OCI-LY1 (cell line): ENCODE measurements around the gene C20orf173.

Source experiments
- H2AFZ ChIP-seq: fragments of 200-600 bp; sonication (generic), shearing (Covaris generic); 2 replicates; pipeline ENCODE4 v1.6.0; 2014; ENCODE audit warnings: antibody characterized with exemption, mild to moderate bottlenecking, low read length
- H3F3A ChIP-seq: fragments of 200-600 bp; sonication (generic), shearing (Covaris generic); 2 replicates; pipeline ENCODE4 v1.6.0; 2014; ENCODE audit warnings: mild to moderate bottlenecking, antibody characterized with exemption, low read length, moderate library complexity; ENCODE audit not compliant: insufficient read depth
- H3K27ac ChIP-seq: fragments of 200-600 bp; sonication (generic); 2 replicates; pipeline ENCODE4 v1.5.1; 2014; ENCODE audit warnings: low read length, mixed run types, mild to moderate bottlenecking, low read depth; ENCODE audit not compliant: poor library complexity, severe bottlenecking
- H3K27me3 ChIP-seq: fragments of 200-600 bp; sonication (generic); 2 replicates; pipeline ENCODE4 v1.6.0; 2014; ENCODE audit warnings: antibody characterized with exemption, mild to moderate bottlenecking, low read length, moderate library complexity; ENCODE audit not compliant: insufficient read depth
- H3K36me3 ChIP-seq: fragments of 200-600 bp; sonication (generic); 2 replicates; pipeline ENCODE4 v1.6.1; 2014; ENCODE audit warnings: mild to moderate bottlenecking, antibody characterized with exemption, low read length, moderate library complexity, mixed read lengths; ENCODE audit not compliant: insufficient read depth
- H3K4me1 ChIP-seq: fragments of 200-600 bp; sonication (generic); 2 replicates; pipeline ENCODE4 v1.5.1; 2014; ENCODE audit warnings: mild to moderate bottlenecking, low read length, moderate library complexity; ENCODE audit not compliant: insufficient read depth, severe bottlenecking
- H3K4me2 ChIP-seq: fragments of 200-600 bp; sonication (generic), shearing (Covaris generic); 2 replicates; pipeline ENCODE4 v1.6.1; 2014; ENCODE audit warnings: low read length
- H3K4me3 ChIP-seq: fragments of 200-600 bp; sonication (generic); 2 replicates; pipeline ENCODE4 v1.5.1; 2014; ENCODE audit warnings: low read length, low read depth, mild to moderate bottlenecking, mixed read lengths; ENCODE audit not compliant: poor library complexity, severe bottlenecking
- H3K79me2 ChIP-seq: fragments of 200-600 bp; shearing (Covaris generic); 2 replicates; pipeline ENCODE4 v1.6.1; 2016; ENCODE audit warnings: mixed run types, low read length, mixed read lengths; ENCODE audit not compliant: insufficient read depth
- H3K9ac ChIP-seq: fragments of 200-600 bp; sonication (generic), shearing (Covaris generic); 2 replicates; pipeline ENCODE4 v1.6.1; 2014; ENCODE audit warnings: mild to moderate bottlenecking, low read length, mixed read lengths
- H3K9me2 ChIP-seq: fragments of 200-600 bp; sonication (generic), shearing (Covaris generic); 2 replicates; pipeline ENCODE4 v1.6.1; 2014; ENCODE audit warnings: low read depth, mild to moderate bottlenecking, low read length, mixed read lengths
- H3K9me3 ChIP-seq: fragments of 200-600 bp; shearing (Covaris generic); 2 replicates; pipeline ENCODE4 v1.6.1; 2014; ENCODE audit warnings: low read length, mixed read lengths
- H4K20me1 ChIP-seq: fragments of 200-600 bp; sonication (generic), shearing (Covaris generic); 2 replicates; pipeline ENCODE4 v1.6.0; 2016; ENCODE audit warnings: mild to moderate bottlenecking, low read length; ENCODE audit not compliant: insufficient read depth
- EZH2 ChIP-seq: fragments of 200-600 bp; sonication (generic), shearing (Covaris generic); IDR thresholded peaks from 2 replicates; pipeline ENCODE4 v1.8.0; 2017; ENCODE audit warnings: borderline replicate concordance, mixed run types, mild to moderate bottlenecking, antibody characterized with exemption, low read length, moderate library complexity, mixed read lengths
- TF ChIP-seq, protein P1 (sequence below): fragments of 200-600 bp; sonication (generic), shearing (Covaris generic); IDR thresholded peaks from 2 replicates; pipeline ENCODE4 v1.5.1; 2017; ENCODE audit warnings: mild to moderate bottlenecking, antibody characterized with exemption, low read length, moderate library complexity, mixed read lengths

The C20orf173 gene

DNA sequence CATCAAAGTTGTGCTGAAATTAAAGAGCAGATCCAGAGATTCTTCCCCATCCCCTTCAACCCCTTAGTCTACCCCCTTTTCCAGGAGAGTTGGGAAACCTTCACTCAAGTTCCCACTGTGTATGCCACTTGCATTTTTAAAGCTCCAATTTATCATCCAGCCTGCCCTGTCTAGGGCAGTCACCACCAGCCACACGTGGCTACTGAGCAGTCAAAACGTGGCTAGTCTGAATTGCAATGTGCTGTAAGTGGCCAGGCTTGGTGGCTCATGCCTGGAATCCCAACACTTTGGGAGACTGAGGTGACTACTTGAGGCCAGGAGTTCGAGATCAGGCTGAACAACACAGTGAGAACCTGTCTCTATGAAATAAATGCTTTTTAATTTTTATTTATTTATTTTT is 47.4 kb upstream of the C20orf173 start:
- no peak overlapping the region for H3K4me3 ChIP-seq

DNA sequence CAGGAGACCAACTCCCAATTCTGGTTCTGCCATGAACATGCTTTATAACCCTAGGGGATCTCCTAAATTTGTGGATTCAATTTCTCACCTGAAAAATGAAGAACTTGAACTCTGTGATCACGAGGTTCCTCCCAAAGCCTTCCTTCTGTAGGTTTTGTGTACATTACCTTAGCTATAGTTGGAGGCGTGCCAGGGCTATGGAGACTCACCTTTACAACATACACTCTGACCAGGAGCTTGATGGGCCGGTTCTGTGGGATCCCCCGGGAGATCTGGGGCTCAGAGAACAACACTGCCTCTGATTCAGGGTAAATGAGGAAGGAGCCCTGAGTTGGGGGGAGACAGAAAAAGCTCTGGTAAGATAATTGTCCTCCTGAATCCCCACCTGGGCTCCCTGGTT is 46.5 kb upstream of the C20orf173 start:
- H3K36me3 ChIP-seq: no peaks in the 10 kb centered on the region; the same call in 1 of the 2 replicates
- H3K4me1 ChIP-seq: no peaks in the 10 kb centered on the region
- H3K9ac ChIP-seq: no peak overlapping the region
- H3F3A ChIP-seq: no peaks in the 10 kb centered on the region
- H3K9me2 ChIP-seq: no peaks in the 10 kb centered on the region
- H3K27ac ChIP-seq: no peak overlapping the region
- H3K4me2 ChIP-seq: no peak overlapping the region
- H3K9me3 ChIP-seq: no peaks in the 10 kb centered on the region
- no peaks in the 10 kb centered on the region for H3K79me2 ChIP-seq
- TF ChIP-seq EZH2: no peak
- TF ChIP-seq, protein P1, sequence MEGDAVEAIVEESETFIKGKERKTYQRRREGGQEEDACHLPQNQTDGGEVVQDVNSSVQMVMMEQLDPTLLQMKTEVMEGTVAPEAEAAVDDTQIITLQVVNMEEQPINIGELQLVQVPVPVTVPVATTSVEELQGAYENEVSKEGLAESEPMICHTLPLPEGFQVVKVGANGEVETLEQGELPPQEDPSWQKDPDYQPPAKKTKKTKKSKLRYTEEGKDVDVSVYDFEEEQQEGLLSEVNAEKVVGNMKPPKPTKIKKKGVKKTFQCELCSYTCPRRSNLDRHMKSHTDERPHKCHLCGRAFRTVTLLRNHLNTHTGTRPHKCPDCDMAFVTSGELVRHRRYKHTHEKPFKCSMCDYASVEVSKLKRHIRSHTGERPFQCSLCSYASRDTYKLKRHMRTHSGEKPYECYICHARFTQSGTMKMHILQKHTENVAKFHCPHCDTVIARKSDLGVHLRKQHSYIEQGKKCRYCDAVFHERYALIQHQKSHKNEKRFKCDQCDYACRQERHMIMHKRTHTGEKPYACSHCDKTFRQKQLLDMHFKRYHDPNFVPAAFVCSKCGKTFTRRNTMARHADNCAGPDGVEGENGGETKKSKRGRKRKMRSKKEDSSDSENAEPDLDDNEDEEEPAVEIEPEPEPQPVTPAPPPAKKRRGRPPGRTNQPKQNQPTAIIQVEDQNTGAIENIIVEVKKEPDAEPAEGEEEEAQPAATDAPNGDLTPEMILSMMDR: no peak
- H3K4me3 ChIP-seq: no peak overlapping the region
- H4K20me1 ChIP-seq: no peaks in the 10 kb centered on the region
- no peaks in the 10 kb centered on the region for H3K27me3 ChIP-seq
- no peak overlapping the region for H2AFZ ChIP-seq

More for the DNA sequence above, 47.4 kb upstream of the C20orf173 start:
- Histone ChIP-seq H3K4me1 (no peaks in the 10 kb centered on the region), H3K9me2 (no peaks in the 10 kb centered on the region), H3K9ac (no peak overlapping the region), H3K36me3 (no peaks in the 10 kb centered on the region; the same call in 1 of the 2 replicates), H3K79me2 (no peaks in the 10 kb centered on the region), H4K20me1 (no peaks in the 10 kb centered on the region), H3K9me3 (no peaks in the 10 kb centered on the region), H3K27me3 (no peaks in the 10 kb centered on the region), H3K27ac (no peak overlapping the region), H3F3A (no peaks in the 10 kb centered on the region), H3K4me2 (no peak overlapping the region), H2AFZ (no peak overlapping the region)
- TF ChIP-seq, protein P1: no peak
- TF ChIP-seq EZH2: no peak

DNA sequence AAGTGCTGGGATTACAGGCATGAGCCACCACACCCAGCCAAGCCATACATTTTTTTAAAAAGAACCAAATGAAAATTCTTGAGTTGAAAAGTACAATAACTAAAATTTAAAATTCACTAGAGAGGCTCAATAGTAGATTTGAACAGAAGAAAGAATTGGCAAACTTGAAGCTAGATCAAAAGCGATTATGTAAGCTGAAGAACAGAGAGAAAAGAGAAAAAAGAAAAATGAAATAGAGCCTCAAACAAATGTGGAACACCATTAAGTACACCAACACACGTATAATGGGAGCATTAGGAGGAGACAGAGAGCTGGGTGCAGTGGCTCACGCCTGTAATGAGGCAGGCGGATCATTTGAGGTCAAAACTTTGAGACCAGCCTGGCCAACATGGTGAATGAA is 43.4 kb upstream of the C20orf173 start:
- H3K9me2 ChIP-seq: no peaks in the 10 kb centered on the region
- no peaks in the 10 kb centered on the region for H4K20me1 ChIP-seq

More for the DNA sequence above, 43.4 kb upstream of the C20orf173 start:
- TF ChIP-seq, protein P1: no peak
- no peaks in the 10 kb centered on the region; the same call in 1 of the 2 replicates for H3K36me3 ChIP-seq
- H3K27ac ChIP-seq: no peak overlapping the region
- H3K4me2 ChIP-seq: no peak overlapping the region
- no peaks in the 10 kb centered on the region for H3K9me3 ChIP-seq
- H3K4me1 ChIP-seq: no peaks in the 10 kb centered on the region
- H2AFZ ChIP-seq: no peak overlapping the region
- no peak overlapping the region for H3K9ac ChIP-seq
- H3K79me2 ChIP-seq: no peaks in the 10 kb centered on the region
- no peaks in the 10 kb centered on the region for H3K27me3 ChIP-seq
- H3F3A ChIP-seq: no peaks in the 10 kb centered on the region
- no peak overlapping the region for H3K4me3 ChIP-seq
